Activated CD8-positive, alpha-beta T cell treated with anti-CD3 and anti-CD28 coated beads, Interleukin-2, amount 10 ng/mL, durations not matched to agents 7 days and 5 days (primary cell): Measurements from ENCODE around the gene LIN9. TPM values are rescaled to one million over a fixed set of nuclear protein-coding genes. Genes with fewer than 3 reads are reported as not detected.

ENCODE experiments used
- ATAC-seq: fragments of 150-1000 bp; cut with Tn5 transposase; one replicate; pipeline ENCODE4 v1.10.0; 2021; ENCODE audit warnings: moderate library complexity
- CTCF ChIA-PET: fragments of 350-600 bp; sonication (Branson Sonifier 250); formaldehyde crosslinking; loops from one replicate; lab custom pipeline; 2021; ENCODE audit warnings: antibody characterized with exemption; lab: Charles Lee
- POLR2A ChIA-PET: fragments of 350-600 bp; sonication (Branson Sonifier 250); formaldehyde crosslinking; loops from one replicate; lab custom pipeline; 2021; ENCODE audit warnings: antibody characterized with exemption; lab: Charles Lee
- DNase-seq: peaks from one replicate; pipeline ENCODE4 v3.0.0-alpha.2; 2020
- H3K27ac Mint-ChIP-seq: one replicate; pipeline ENCODE4 v1.8.0; 2021; ENCODE audit warnings: mild to moderate bottlenecking, mixed read lengths
- H3K27me3 Mint-ChIP-seq: one replicate; pipeline ENCODE4 v1.8.0; 2021; ENCODE audit warnings: low read depth, mixed read lengths
- H3K36me3 Mint-ChIP-seq: one replicate; pipeline ENCODE4 v1.8.0; 2021; ENCODE audit warnings: low read depth, mixed read lengths
- H3K4me1 Mint-ChIP-seq: one replicate; pipeline ENCODE4 v1.8.0; 2021; ENCODE audit warnings: low read depth, mixed read lengths
- H3K4me3 Mint-ChIP-seq: one replicate; pipeline ENCODE4 v1.8.0; 2021; ENCODE audit warnings: mild to moderate bottlenecking, mixed read lengths
- H3K9me3 Mint-ChIP-seq: one replicate; pipeline ENCODE4 v1.8.0; 2022; ENCODE audit warnings: mixed read lengths; ENCODE audit not compliant: insufficient read depth
- total RNA-seq, 2 experiments: library from RNA; stranded (reverse); gene quantifications; one replicate each; pipeline ENCODE4 v1.2.3, GENCODE V29; 2021

The LIN9 gene
- total RNA-seq, 2 experiments from 2014 or later = 13.3 to 14.9 TPM

GRCh38 chr1:226187019-226187322 is 122.0 kb downstream of the LIN9 start:
- peaks cover 25% of the 10 kb centered on the region for H3K4me1 Mint-ChIP-seq
- peak overlapping the region; percentile 87 for H3K4me3 Mint-ChIP-seq
- ChIA-PET CTCF (interaction anchor here (1.0 kb wide), 1 partner anchor 61 kb away, joined by 3 read pairs; no protein-coding TSS in a partner anchor), POLR2A (interaction anchor here (0.6 to 1.0 kb wide), 2 partner anchors 51 to 66 kb away, joined by 3 to 4 read pairs; no protein-coding TSS in a partner anchor)
- DNase-seq (no peak), ATAC-seq (no peak)
- H3K9me3 Mint-ChIP-seq = no peaks in the 10 kb centered on the region
- peak overlapping the region; percentile 93 for H3K27ac Mint-ChIP-seq
- no peaks in the 10 kb centered on the region for H3K27me3 Mint-ChIP-seq
- peaks cover 11% of the 10 kb centered on the region for H3K36me3 Mint-ChIP-seq

GRCh38 chr1:226186124-226187018 is 122.6 kb downstream of the LIN9 start, which contains the start of gene ACBD3:
Gene ACBD3, minus strand, starts transcription at chr1:226186741. Its CDS starts 66 bp downstream, at chr1:226186675.
- ATAC-seq (peak; percentile 96), DNase-seq (peak; percentile 92)
- peaks cover 14% of the 10 kb centered on the region for H3K36me3 Mint-ChIP-seq
- H3K27me3 Mint-ChIP-seq = no peaks in the 10 kb centered on the region
- H3K27ac Mint-ChIP-seq = peak within 1 kb of the TSS; percentile 93
- H3K9me3 Mint-ChIP-seq = no peaks in the 10 kb centered on the region
- CTCF ChIA-PET = interaction anchor here (0.7 to 4.6 kb wide), 6 partner anchors 11 to 147 kb away, joined by 3 to 27 read pairs (median 4); no protein-coding TSS in a partner anchor
- POLR2A ChIA-PET = interaction anchor here (0.6 to 1.2 kb wide), 3 partner anchors 50 to 187 kb away, joined by 3 to 4 read pairs (median 3); partner anchors contain the start of gene SDE2
- peaks cover 28% of the 10 kb centered on the region for H3K4me1 Mint-ChIP-seq
- peak within 1 kb of the TSS; percentile 95 for H3K4me3 Mint-ChIP-seq

GRCh38 chr1:226185141-226186036 is 123.6 kb downstream of the LIN9 start:
- no peak for ATAC-seq
- Mint-ChIP-seq H3K27ac (peak overlapping the region; percentile 93), H3K9me3 (no peaks in the 10 kb centered on the region), H3K4me3 (peak overlapping the region; percentile 95), H3K4me1 (peaks cover 28% of the 10 kb centered on the region), H3K36me3 (peaks cover 17% of the 10 kb centered on the region), H3K27me3 (no peaks in the 10 kb centered on the region)
- POLR2A ChIA-PET = interaction anchor here (1.2 kb wide), 1 partner anchor 186 kb away, joined by 3 read pairs; the partner anchor contains the start of gene SDE2
- DNase-seq = no peak
- CTCF ChIA-PET = interaction anchor here (0.7 to 4.6 kb wide), 6 partner anchors 12 to 148 kb away, joined by 3 to 27 read pairs (median 4); no protein-coding TSS in a partner anchor

- Mint-ChIP-seq H3K27ac (peak overlapping the region; percentile 2), H3K4me1 (peaks cover 26% of the 10 kb centered on the region), H3K36me3 (peaks cover 30% of the 10 kb centered on the region), H3K9me3 (no peaks in the 10 kb centered on the region), H3K4me3 (no peak overlapping the region), H3K27me3 (no peaks in the 10 kb centered on the region)
- no peak for ATAC-seq
- no peak for DNase-seq
- POLR2A ChIA-PET = no interaction called here
- CTCF ChIA-PET = interaction anchor here (0.9 to 4.6 kb wide), 7 partner anchors 15 to 219 kb away, joined by 3 to 27 read pairs (median 3); no protein-coding TSS in a partner anchor
Observed at GRCh38 chr1:226181996-226182714, 126.8 kb downstream of the LIN9 start.

Other genes with a start within 250 kb of the LIN9 start
- gene H3-3A, start 246.4 kb downstream of the LIN9 start, total RNA-seq = 100 to 1,000 TPM; 526 to 541 TPM
- 10 to 100 TPM; 19.9 to 20.0 TPM for gene ACBD3, start 122.4 kb downstream of the LIN9 start, total RNA-seq
- gene MIXL1, start 85.5 kb downstream of the LIN9 start, total RNA-seq = not detected
- gene PARP1, start 98.9 kb upstream of the LIN9 start, total RNA-seq = 100 to 1,000 TPM; 139 to 145 TPM
- gene STUM, start 239.6 kb upstream of the LIN9 start, total RNA-seq = not detected